LNCaP clone FGC (cell line): Measurements from ENCODE around the gene SLC6A18.

Experiments
- DNase-seq: peaks from one replicate; pipeline ENCODE4 v3.0.0-alpha.2; 2011; ENCODE audit warnings: low read depth
- H3K4me3 ChIP-seq: 2 replicates; pipeline ENCODE4 v1.5.1; 2011; ENCODE audit warnings: mild to moderate bottlenecking, low read depth, low read length, control low read depth
- TF ChIP-seq, protein P1 (sequence below): IDR thresholded peaks from 2 replicates; pipeline ENCODE4 v1.5.1; 2012; ENCODE audit warnings: mild to moderate bottlenecking; ENCODE audit not compliant: control insufficient read depth, insufficient read depth; ENCODE audit errors: extremely low read depth

SLC6A18 gene

GRCh38 chr5:1180096-1180495 lies 45.1 kb upstream of the SLC6A18 start:
- TF ChIP-seq, protein P1, sequence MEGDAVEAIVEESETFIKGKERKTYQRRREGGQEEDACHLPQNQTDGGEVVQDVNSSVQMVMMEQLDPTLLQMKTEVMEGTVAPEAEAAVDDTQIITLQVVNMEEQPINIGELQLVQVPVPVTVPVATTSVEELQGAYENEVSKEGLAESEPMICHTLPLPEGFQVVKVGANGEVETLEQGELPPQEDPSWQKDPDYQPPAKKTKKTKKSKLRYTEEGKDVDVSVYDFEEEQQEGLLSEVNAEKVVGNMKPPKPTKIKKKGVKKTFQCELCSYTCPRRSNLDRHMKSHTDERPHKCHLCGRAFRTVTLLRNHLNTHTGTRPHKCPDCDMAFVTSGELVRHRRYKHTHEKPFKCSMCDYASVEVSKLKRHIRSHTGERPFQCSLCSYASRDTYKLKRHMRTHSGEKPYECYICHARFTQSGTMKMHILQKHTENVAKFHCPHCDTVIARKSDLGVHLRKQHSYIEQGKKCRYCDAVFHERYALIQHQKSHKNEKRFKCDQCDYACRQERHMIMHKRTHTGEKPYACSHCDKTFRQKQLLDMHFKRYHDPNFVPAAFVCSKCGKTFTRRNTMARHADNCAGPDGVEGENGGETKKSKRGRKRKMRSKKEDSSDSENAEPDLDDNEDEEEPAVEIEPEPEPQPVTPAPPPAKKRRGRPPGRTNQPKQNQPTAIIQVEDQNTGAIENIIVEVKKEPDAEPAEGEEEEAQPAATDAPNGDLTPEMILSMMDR, result no peak
- no peak overlapping the region for H3K4me3 ChIP-seq
- no peak for DNase-seq

DNA sequence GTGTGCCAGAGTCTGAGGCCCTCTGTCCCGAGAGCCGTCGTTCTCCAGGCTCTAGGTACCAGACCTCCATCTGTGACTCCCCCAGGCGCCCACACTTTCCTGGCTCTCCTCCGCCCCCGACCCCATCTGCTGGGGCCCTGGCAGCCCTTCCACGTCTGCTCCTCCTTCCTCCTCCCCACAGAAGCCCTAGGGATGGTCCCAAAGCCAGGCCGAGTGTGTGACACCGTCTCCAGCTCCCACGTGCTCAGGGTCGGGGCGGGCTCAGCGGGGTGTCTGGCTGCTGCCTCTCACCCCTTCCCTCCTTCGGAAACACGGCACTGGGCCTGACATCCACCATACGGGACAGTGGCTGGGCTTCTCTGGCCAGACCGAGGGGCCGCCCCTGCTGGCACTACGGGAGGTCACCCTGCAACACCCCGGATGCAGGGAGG lies 44.3 kb upstream of the SLC6A18 start:
- H3K4me3 ChIP-seq, result no peak overlapping the region
- no peak for DNase-seq
- TF ChIP-seq, protein P1, result no peak

GRCh38 chr5:1181451-1182359 lies 43.5 kb upstream of the SLC6A18 start:
- TF ChIP-seq, protein P1, result no peak
- no peak overlapping the region for H3K4me3 ChIP-seq
- DNase-seq, result no peak

DNA sequence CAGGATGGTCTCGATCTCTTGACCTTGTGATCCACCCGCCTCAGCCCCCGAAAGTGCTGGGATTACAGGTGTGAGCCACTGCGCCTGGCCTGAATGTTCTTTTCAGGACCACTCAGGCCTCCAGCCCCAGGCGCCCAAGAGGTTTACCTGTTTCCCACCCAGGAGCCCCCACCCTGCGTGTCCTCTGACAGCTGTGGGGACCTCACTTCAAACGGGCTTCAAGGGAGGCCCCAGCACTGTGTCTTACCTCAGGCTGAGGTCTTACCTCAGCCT lies 42.9 kb upstream of the SLC6A18 start:
- no peak for DNase-seq
- H3K4me3 ChIP-seq, result no peak overlapping the region
- TF ChIP-seq, protein P1, result no peak

DNA sequence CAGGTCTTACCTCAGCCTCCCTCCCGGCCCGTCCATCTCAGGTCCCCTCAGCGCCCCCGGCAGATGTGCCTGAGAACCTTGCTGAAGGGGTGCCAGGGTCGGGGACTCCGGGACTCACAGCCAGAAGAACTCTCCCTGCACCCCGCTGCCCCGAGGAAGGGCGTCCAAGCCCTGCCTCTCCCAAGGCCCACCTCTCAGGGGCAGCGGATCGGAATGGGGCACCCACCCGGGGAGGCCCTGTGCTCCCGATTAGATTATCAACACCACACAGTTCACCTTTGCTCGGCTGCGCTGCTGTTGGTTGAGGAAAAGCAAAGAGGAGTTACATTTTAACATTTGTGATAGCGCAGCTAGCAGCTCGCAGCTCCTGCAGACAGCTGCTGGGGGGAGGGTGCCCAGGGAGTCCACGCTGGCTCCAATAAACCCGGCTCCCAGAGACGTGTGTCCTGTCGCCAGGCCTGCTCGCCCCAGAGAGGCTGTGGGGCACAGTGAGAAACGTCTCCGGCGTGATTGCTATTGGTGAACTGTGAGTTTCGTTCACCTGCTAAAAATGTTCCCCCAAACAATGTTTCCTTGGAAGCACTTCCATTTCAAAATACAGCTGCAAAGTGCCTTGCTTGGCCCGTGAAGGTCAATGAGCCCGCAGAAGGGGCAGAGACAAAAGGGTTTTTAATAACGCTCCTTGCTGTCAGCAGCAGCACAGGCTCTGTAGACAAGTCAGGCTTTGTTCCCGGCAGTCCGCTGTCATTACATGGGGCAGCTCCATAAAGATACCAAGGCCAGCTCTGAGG lies 42.4 kb upstream of the SLC6A18 start:
- TF ChIP-seq, protein P1, result no peak
- DNase-seq, result no peak
- no peak overlapping the region for H3K4me3 ChIP-seq

DNA sequence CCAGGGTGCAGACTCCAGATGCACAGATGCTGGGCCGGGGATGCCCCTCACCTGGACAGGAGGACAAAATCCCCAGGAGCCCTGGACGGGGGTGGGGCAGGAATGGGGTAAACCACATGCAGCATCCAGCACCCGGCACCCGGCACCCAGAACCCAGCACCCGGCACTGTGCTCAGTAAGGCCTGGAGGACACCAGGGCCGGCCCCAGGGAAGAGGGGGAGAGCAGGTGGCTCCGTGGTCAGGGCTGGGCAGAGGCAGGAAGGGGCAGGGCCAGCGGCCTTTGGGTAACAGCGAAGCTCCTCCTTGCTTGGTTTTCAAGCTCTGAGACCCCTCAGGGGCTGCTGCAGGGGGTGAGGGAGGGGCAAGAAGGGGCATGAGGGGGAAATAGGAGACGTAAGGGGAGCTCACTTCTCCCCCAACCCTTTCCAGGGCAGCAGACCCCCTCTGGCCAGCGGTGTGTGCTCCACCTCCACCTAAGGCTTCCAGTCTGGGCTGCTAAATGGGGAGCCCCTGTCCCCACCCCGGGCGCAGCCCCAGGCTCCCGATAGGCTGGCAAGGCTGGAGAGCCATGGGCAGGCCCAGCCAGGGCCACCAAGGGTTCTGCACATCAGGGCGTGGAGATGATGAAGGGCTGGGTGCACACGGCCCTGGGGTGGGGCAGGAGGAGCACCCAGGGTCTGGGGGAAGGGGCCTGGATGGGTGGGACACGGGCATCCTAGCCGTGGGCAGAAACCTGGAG lies 41.6 kb upstream of the SLC6A18 start:
- no peak for DNase-seq
- H3K4me3 ChIP-seq, result no peak overlapping the region
- TF ChIP-seq, protein P1, result no peak
